A172 (cell line): Measurements from ENCODE around the gene AVEN. TPM values are rescaled to one million over a fixed set of nuclear protein-coding genes. Genes with fewer than 3 reads are reported as not detected.
"Not testable (repeated sequence)": the region's sequence is repeated elsewhere in the genome, so short reads cannot be mapped to it uniquely, and the experiment has no call there.

Experiments used
- DNase-seq: peaks from one replicate; pipeline ENCODE4 v3.0.0-alpha.2; 2015; ENCODE audit warnings: low spot score
- total RNA-seq: library from RNA; depleted of rRNA; stranded (reverse); fragments of >200 nt; shearing (Covaris generic); gene quantifications from 2 replicates; pipeline ENCODE4 v1.2.3, GENCODE V29; 2014

Gene AVEN
- total RNA-seq, 1 experiment from 2014 or later = 39.6 TPM

DNA sequence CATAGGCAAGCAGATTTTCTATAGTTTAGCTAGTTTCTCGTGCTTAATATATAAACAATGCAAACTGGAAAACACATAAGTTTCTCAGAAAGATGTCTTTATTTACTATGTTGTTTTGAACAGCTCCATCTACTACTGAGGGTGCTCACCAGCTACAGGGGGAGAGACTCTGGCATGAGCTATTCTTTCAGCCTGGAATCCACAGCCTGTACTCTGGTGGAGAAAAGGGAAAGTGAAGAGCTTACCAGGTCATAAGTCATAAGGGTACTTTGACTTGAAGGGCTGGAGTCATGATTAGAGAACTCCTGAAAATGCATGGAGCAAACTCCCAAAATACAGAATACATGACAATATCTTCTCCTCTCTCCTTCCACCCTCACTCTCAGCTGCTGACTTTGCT lies 4.4 kb upstream of the AVEN start:
- no peak for DNase-seq

DNA sequence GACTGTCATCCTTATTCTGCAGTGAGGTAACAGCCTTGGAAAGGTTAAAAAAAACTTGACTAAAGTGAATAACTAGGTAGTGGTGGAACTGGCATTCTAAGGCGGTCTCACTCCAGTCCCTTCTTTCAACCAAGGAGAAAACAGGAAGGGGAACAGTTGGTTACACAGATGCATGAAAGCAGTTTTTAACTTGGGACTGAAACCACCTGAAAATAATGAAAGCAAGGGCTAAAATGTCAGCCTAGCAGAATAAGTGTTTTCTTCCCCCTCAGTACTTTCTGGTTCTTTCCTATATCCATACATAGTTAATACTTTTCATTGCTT lies 748 bp upstream of the AVEN start:
- no peak for DNase-seq

- peak; percentile 42 for DNase-seq
These were observed 757 bp downstream of the AVEN start for GRCh38 chr15:34038023-34038870.

- no peak for DNase-seq
These were observed 6.8 kb downstream of the AVEN start for GRCh38 chr15:34031987-34032760.

DNA sequence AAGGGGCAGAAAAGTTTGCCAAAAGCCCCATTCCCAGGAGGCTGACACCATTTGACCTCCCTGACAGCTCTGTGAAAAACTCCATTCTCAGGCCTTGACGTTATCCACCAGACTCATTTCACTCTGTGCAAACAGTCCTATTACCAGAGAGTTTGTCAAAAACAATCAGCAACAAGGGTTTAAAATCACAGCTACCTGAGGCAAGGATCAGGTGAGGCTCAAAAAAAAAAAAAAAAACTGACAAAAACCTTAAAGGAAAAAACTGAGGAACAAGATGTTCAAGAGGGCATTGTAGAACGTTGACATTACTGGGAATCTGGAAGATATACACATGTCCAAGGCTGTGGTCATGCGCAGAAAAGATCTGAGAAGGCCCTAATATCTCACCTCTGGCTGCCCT lies 11.4 kb downstream of the AVEN start:
- DNase-seq = no peak

DNA sequence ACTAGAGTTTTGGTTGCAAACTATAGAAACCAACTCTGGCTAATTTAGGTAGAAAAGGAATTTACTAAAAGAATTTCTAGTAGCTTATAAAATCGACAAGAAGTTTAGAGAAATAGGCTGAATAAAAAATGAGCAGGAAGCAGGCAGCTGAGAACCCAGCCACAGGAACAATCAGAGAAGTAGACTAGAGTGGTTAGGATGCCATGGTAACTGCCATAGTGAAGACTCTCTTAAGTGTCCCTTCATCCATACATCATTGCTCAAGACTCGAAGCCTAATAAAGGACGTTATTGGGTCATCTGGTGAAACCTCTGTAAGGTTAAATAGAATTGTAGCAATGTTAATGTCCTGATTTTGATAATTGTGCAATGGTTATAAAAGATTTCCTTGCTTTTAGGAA lies 13.8 kb downstream of the AVEN start:
- no peak for DNase-seq

DNA sequence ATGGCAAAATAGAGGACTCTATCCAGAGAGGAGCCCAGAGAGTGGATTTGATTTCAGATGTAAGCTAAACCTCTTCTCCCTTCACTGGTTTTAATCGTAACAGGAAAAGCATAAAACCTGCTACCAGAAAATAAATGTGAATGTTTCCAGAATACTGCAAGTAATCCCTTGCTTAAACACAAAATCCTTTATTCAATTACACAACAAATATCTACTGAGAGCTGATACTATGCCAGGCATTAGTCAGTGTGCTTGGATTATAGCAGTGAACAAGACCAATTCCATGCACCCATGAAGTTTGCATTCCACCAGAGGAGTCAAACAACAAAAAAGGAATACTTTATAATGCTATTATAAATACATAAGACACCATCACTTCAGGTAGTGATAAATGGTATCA lies 15.1 kb downstream of the AVEN start:
- no peak for DNase-seq

DNA sequence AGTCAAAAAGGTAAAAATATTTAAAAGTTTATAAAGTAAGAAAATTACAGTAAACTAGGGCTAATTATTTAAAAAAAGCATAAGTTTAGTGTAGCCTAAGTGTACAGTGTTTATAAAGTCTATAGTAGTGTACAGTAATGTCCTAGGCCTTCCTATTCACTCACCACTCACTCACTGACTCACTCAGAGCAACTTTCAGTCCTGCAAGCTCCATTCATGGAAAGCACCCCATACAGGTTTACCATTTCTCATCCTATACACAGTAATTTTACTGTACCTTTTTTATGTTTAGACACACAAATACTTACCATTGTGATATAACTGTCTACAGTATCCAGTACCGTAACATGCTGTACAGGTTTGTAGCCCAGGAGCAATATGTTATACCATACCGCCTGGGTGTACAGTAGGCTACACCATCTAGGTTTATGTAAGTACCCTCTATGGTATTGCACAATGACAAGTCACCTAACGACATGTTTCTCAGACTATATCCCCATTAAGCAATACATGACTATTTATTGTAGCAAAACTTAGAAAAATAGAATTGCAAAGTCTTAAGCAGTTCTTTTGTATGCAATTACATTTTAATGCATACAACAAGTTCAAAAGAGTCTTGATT lies 19.5 kb downstream of the AVEN start:
- DNase-seq = no peak

- not testable (repeated sequence) for DNase-seq
These were observed 20.3 kb downstream of the AVEN start for GRCh38 chr15:34018738-34019137.

- DNase-seq = no peak
These were observed 20.9 kb downstream of the AVEN start for GRCh38 chr15:34018021-34018645.

DNA sequence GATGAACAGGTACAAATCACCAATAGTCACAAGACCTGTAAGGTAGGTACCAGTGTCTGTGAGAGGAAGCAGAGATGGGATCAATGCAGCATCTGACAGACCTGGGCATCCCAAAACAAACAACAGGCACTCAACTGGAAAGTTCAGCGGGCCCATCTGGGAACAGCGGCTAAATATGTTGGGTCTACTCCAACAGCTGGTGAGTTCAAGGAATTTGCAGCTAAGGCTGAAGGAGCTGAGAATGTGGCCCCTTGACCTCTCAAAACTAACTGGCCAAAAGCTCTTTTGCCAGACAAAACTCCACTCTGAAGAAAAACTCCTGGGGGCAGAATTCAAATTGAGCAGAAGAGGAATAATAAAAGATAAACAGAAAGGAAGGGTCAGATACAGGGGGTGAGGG lies 24.4 kb downstream of the AVEN start:
- no peak for DNase-seq

- DNase-seq = no peak
These were observed 25.3 kb downstream of the AVEN start for GRCh38 chr15:34013746-34014145.

- no peak for DNase-seq
These were observed 26.5 kb downstream of the AVEN start for GRCh38 chr15:34012461-34013028.

DNA sequence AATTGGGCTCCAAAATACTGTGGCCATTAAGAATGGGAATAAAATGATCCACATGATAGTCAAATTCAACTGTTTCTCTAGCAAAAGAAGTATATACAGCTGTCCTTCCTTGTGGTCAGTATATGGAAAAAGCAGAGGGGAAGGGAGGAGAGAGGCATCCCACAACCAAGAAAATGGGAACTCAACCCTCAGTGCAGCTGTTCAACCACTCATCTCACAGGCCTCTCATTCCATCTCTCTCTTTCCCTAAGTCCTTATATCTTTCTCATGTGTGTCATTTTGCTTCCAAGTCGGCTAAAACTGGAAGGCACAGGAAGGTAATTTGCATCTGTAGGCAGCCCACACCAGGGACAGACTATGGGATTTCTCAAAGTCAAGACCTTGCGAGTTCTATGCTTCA lies 27.5 kb downstream of the AVEN start:
- DNase-seq = no peak

DNA sequence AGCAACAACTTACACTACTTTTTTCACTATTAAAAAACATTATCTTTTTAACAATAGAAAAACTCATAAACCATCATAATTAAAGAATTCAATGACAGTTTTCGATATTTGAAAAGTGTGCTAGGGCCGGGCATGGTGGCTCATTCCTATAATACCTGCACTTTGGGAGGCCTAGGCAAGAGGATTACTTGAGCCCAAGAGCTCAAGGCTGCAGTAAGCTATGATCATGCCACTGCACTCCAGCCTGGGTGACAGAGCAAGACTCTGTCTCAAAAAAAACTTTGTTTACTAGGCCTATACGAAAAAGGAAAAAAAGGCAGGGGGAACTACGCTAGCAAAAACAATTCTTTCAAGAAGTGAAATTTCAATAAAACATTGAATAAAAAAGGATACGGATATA lies 28.1 kb downstream of the AVEN start:
- DNase-seq = no peak

- no peak for DNase-seq
These were observed 29.3 kb downstream of the AVEN start for GRCh38 chr15:34009656-34010055.

- no peak for DNase-seq
These were observed 32.6 kb downstream of the AVEN start for GRCh38 chr15:34006381-34006780.

GRCh38 chr15:34001536-34001935 lies 37.5 kb downstream of the AVEN start:
- peak; percentile 14 for DNase-seq

DNA sequence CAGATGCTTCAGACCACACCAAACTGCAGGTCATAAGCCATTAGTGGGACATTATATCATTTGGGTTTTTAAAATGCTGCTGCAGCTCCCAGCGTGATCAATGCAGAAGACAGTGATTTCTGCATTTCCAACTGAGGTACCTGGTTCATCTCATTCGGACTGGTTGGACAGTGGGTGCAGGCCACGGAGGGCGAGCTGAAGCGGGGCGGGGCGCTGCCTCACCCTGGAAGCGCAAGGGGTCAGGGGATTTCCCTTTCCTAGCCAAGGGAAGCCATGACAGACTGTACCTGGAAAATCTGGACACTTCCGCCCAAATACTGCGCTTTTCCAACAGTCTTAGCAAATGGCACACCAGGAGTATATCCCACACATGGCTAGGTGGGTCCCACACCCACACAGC lies 43.3 kb downstream of the AVEN start:
- not testable (repeated sequence) for DNase-seq

DNA sequence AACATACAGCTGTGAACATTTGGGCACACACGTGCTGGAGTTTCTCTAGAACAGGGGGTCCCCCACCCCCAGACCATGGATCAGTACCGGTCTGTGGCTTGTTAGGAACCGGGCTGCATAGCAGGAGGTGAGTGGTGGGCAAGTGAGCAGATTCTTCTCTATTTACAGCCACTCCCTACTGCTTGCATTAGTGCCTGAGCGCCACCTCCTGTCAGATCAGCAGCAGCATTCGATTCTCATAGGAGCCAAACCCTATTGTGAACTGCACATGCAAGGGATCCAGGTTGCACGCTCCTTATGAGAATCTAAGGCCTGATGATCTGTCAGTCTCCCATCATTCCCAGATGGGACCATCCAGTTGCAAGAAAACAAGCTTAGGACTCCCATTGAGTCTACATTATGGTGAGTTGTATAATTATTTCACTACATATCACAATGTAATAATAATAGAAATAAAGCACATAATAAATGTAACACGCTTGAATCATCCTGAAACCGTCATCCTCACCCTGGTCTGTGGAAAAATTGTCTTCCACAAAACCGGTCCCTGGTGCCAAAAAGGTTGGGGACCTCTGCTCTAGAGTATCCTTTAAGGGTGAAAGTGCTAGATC lies 44.9 kb downstream of the AVEN start:
- DNase-seq = peak; percentile 19

GRCh38 chr15:33988384-33988783 lies 50.6 kb downstream of the AVEN start:
- no peak for DNase-seq

DNA sequence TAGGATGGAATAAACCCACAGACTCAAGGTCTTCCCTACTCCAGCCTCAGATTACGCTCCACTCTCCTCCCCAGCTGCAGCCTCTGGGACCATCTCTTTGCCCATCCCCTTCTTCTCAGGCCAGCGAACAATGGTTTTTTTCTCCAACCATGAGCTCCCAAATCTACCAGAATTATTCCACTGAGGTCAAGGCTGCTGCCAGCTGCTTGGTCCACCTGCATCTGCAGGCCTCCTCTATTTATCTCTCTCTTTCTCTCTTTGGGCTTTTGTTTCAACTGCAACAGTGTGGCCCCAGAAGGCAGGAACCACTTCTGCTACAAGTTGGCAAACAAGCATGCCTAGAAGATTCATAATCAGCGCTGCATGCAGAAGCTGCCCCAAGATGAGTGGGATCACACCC lies 51.6 kb downstream of the AVEN start:
- no peak for DNase-seq
